Sigmoid colon (tissue), 4 donors: ENCODE data around the gene DENND1B.

ENCODE experiments used
- POLR2A ChIP-seq, 2 donors: fragments of 450-650 bp; IDR thresholded peaks; one replicate each; pipeline ENCODE4 v1.6.1; 2016; ENCODE audit warnings: antibody characterized with exemption in 2 of 2, mild to moderate bottlenecking in 2 of 2, moderate library complexity in 2 of 2
- POLR2AphosphoS5 ChIP-seq, 4 donors: sonication (generic); formaldehyde crosslinking; IDR thresholded peaks; one replicate each; pipeline ENCODE4 v1.6.1; 2017; ENCODE audit warnings: antibody characterized with exemption in 4 of 4
- TF ChIP-seq, protein P1 (sequence below), 4 experiments: fragments of 450-650 bp in 3 of 4; fragments of 200-600 bp in 1 of 4; IDR thresholded peaks; one replicate each; pipeline ENCODE4 v1.5.1; 2016 to 2019; ENCODE audit warnings: antibody characterized with exemption in 4 of 4, mild to moderate bottlenecking in 3 of 4, moderate library complexity in 2 of 4

DNA sequence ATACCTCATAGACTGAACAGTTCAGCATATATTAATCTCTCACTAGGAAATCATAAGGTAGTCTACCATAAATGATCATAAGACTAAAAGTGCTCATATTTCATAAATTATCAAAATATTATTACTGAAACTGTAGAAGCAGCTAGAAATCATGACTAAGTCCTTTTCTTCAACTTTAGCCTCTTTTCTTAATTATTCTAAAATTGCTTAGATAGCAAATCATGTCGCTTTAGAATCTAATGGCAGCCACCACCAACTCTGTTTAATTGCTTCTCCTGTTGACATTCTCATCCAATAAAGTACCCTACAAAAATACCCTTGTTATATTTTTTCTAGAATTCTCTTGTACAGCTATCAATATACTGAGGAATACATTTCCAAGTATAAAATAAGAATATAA, 102.9 kb downstream of the DENND1B start:
- TF ChIP-seq POLR2A (IDR thresholded peaks at IDR 0.05) (no peak), POLR2AphosphoS5 (IDR thresholded peaks at IDR 0.05) (no peak)
- TF ChIP-seq, protein P1, sequence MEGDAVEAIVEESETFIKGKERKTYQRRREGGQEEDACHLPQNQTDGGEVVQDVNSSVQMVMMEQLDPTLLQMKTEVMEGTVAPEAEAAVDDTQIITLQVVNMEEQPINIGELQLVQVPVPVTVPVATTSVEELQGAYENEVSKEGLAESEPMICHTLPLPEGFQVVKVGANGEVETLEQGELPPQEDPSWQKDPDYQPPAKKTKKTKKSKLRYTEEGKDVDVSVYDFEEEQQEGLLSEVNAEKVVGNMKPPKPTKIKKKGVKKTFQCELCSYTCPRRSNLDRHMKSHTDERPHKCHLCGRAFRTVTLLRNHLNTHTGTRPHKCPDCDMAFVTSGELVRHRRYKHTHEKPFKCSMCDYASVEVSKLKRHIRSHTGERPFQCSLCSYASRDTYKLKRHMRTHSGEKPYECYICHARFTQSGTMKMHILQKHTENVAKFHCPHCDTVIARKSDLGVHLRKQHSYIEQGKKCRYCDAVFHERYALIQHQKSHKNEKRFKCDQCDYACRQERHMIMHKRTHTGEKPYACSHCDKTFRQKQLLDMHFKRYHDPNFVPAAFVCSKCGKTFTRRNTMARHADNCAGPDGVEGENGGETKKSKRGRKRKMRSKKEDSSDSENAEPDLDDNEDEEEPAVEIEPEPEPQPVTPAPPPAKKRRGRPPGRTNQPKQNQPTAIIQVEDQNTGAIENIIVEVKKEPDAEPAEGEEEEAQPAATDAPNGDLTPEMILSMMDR (IDR thresholded peaks at IDR 0.05): no peak
